GM21390 (cell line): ENCODE data around the gene ZNF264.
"Not testable (repeated sequence)": the region's sequence is repeated elsewhere in the genome, so short reads cannot be mapped to it uniquely, and the experiment has no call there.

ENCODE experiments used
- ATAC-seq: cut with Tn5 transposase; IDR thresholded peaks from one replicate; pipeline ENCODE4 v1.9.1; 2021; ENCODE audit not compliant: unreplicated experiment

Gene ZNF264

GRCh38 chr19:57245066-57245465 is 53.8 kb downstream of the ZNF264 start:
- no peak for ATAC-seq

- no peak for ATAC-seq
Observed at GRCh38 chr19:57245959-57246358, 54.7 kb downstream of the ZNF264 start.

GRCh38 chr19:57248646-57249045 is 57.3 kb downstream of the ZNF264 start:
- ATAC-seq = no peak

- no peak for ATAC-seq
Observed at GRCh38 chr19:57249329-57249728, 58.0 kb downstream of the ZNF264 start.

- not testable (repeated sequence) for ATAC-seq
Observed at GRCh38 chr19:57253767-57254166, 62.5 kb downstream of the ZNF264 start.

DNA sequence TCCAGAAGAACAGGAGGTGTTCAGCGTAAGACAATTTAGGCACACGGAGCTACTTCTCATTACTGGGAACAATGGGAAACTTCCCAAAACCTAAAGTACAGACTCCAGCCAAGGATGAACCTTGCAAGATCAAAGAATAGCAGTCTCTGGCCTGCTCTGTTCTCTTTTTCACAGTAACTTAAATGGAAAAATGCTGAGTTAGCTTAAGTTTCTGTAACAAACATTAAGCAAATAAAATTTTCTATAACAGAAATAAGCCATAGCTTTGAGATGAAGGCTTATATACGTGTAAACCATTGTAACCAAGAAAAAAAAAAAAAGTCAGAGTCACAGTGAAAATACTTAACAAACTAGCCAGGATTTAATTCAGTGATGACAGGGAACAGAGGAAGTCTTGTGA is 70.7 kb downstream of the ZNF264 start:
- no peak for ATAC-seq

GRCh38 chr19:57263244-57263741 is 72.0 kb downstream of the ZNF264 start:
- no peak for ATAC-seq

DNA sequence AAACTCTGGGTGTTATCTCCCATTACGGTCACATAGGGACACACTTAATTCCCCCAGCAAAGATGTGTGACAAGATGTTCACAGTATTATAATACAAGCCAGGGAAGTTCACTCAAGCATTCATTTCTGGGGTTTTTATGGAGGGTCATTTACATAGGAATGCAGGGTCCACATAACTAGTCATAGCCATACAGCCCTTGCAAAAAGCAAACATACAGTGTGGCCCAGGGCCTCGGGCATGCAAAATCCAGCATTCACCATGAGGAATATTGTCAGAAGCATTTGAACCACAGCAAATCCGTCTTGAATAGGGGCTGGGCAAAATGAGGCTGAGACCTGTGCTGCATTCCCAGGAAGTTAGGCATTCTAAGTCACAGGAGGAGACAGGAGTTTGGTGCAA is 76.0 kb downstream of the ZNF264 start:
- ATAC-seq = no peak

GRCh38 chr19:57269515-57270250 is 78.4 kb downstream of the ZNF264 start:
- ATAC-seq = peak; percentile 40

GRCh38 chr19:57271280-57271679 is 80.0 kb downstream of the ZNF264 start:
- ATAC-seq = no peak
